ENCODE data around the gene VPS13D. TPM values are rescaled to one million over a fixed set of nuclear protein-coding genes. Genes with fewer than 3 reads are reported as not detected.
"Not testable (repeated sequence)": the region's sequence is repeated elsewhere in the genome, so short reads cannot be mapped to it uniquely, and the experiment has no call there.

Gene VPS13D
- polyA plus RNA-seq, 1 experiment, result 22.3 TPM

DNA sequence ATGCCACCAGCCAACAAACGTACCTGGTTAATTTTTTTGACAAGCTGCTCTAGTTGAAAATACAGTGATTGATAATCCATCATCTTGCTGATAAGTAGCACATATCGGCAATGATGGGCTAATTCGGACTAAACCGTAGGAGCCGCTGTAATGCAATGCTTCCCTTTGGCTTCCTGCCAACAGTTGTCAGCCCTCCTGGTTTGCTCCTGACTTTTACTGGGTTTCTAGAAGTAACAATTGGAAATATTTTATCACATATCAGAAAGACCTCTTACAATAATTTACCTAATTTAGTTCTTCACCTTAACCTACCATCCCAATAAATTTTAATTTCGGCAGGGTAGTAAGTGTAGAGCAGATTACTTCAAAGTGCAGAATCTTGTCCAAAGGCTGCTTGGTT is 239.7 kb downstream of the VPS13D start:
- ChIA-PET POLR2A (interaction anchor here (0.7 kb wide), 1 partner anchor 36 kb away, joined by 7 read pairs; no protein-coding TSS in a partner anchor), CTCF (no interaction called here)
- Histone ChIP-seq H3K36me3 (ENCODE audit: control insufficient read depth, insufficient read depth, low read length) (no peaks in the 10 kb centered on the region), H3K4me3 (ENCODE audit: low read depth, low read length) (no peak overlapping the region), H3K27me3 (ENCODE audit: control insufficient read depth, insufficient read depth, low read length) (no peaks in the 10 kb centered on the region)
- no peak for TF ChIP-seq CTCF (IDR thresholded peaks at IDR 0.05; ENCODE audit: insufficient read depth, low read depth, low read length)
- no peak for DNase-seq (ENCODE audit: low read depth)

GRCh38 chr1:12469990-12470389 is 240.2 kb downstream of the VPS13D start:
- ChIA-PET CTCF (no interaction called here), POLR2A (interaction anchor here (0.7 kb wide), 1 partner anchor 37 kb away, joined by 7 read pairs; no protein-coding TSS in a partner anchor)
- Histone ChIP-seq H3K36me3 (ENCODE audit: control insufficient read depth, insufficient read depth, low read length) (no peaks in the 10 kb centered on the region), H3K4me3 (ENCODE audit: low read depth, low read length) (no peak overlapping the region), H3K27me3 (ENCODE audit: control insufficient read depth, insufficient read depth, low read length) (no peaks in the 10 kb centered on the region)
- no peak for DNase-seq (ENCODE audit: low read depth)
- no peak for TF ChIP-seq CTCF (IDR thresholded peaks at IDR 0.05; ENCODE audit: insufficient read depth, low read depth, low read length)

DNA sequence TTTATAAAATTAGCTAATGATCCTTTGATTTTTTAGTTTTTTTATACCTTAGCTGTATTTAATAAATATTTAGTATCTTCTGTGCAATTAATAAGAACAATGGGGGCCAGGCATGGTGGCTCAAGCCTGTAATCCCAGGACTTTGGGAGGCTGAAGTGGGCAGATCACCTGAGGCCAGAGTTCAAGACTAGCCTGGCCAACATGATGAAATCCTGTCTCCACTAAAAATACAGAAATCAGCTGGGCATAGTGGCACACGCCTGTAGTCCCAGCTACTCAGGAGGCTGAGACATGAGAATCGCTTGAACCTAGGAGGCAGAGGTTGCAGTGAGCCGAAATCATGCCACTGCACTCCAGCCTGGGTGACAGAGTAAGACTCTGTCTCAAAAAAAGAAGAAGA is 241.1 kb downstream of the VPS13D start:
- H3K27me3 ChIP-seq (ENCODE audit: control insufficient read depth, insufficient read depth, low read length); POLR2A ChIA-PET; H3K4me3 ChIP-seq (ENCODE audit: low read depth, low read length); CTCF ChIA-PET; DNase-seq (ENCODE audit: low read depth); H3K36me3 ChIP-seq (ENCODE audit: control insufficient read depth, insufficient read depth, low read length): not testable (repeated sequence)

DNA sequence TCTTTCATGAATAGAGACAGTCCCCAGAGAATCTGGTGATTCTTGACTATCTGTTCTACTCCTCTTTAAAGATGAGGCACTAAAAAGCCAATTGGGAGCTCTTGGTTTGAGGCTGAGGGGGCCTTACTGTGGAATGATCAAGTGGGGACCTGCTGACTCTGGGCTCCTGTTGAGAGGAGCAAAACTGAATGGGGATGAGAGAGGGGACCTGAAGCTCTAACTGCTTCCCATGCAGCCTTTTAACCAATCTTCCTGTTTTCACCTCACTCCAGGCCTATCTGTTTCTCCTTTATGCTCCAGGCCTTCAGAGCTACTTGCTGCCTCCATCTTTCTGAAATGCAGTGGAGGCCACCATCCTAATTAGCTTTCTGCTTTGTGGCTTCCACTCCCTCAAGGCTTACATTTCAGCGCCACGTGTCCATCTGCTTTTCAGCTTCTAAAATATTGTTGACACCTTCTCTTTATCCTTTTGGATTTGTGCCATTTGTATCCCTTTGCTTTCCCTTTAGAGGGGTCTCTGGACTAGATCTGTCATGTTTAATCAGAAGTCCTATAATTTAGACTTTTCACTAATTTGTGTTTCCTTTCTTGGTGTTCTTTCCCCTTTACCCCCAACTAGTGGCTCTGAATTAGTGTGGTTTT is 242.4 kb downstream of the VPS13D start:
- CTCF ChIA-PET, result no interaction called here
- POLR2A ChIA-PET, result no interaction called here
- TF ChIP-seq CTCF (IDR thresholded peaks at IDR 0.05; ENCODE audit: insufficient read depth, low read depth, low read length), result no peak

GRCh38 chr1:12472798-12473551 is 243.1 kb downstream of the VPS13D start:
- no peak for TF ChIP-seq CTCF (IDR thresholded peaks at IDR 0.05; ENCODE audit: insufficient read depth, low read depth, low read length)
- Histone ChIP-seq H3K36me3 (ENCODE audit: control insufficient read depth, insufficient read depth, low read length) (no peaks in the 10 kb centered on the region), H3K4me3 (ENCODE audit: low read depth, low read length) (no peak overlapping the region), H3K27me3 (ENCODE audit: control insufficient read depth, insufficient read depth, low read length) (no peaks in the 10 kb centered on the region)
- ChIA-PET POLR2A (no interaction called here), CTCF (no interaction called here)
- no peak for DNase-seq (ENCODE audit: low read depth)

More for the DNA sequence above, 242.4 kb downstream of the VPS13D start:
- no peak for DNase-seq (ENCODE audit: low read depth)
- Histone ChIP-seq H3K27me3 (ENCODE audit: control insufficient read depth, insufficient read depth, low read length) (no peaks in the 10 kb centered on the region), H3K4me3 (ENCODE audit: low read depth, low read length) (no peak overlapping the region), H3K36me3 (ENCODE audit: control insufficient read depth, insufficient read depth, low read length) (no peaks in the 10 kb centered on the region)
